Measurements from ENCODE around the gene SOAT2.

- TF ChIP-seq TAF1 (IDR thresholded peaks at IDR 0.05; ENCODE audit: borderline replicate concordance, insufficient read depth, low read length) = no peak
- no peak for TF ChIP-seq REST (IDR thresholded peaks at IDR 0.05; ENCODE audit: insufficient read depth in 1 of 2, low read depth in 2 of 2, low read length in 2 of 2)
These were observed 6.1 kb upstream of the SOAT2 start for GRCh38 chr12:53097207-53097563.
